GM19099 (cell line): Measurements from ENCODE around the gene CSTPP1.

Source experiments
- POLR2A ChIP-seq: IDR thresholded peaks from 3 replicates; pipeline ENCODE4 v1.6.1; 2011; ENCODE audit warnings: low read depth; ENCODE audit not compliant: insufficient read length; ENCODE audit errors: extremely low read depth

CSTPP1 gene

DNA sequence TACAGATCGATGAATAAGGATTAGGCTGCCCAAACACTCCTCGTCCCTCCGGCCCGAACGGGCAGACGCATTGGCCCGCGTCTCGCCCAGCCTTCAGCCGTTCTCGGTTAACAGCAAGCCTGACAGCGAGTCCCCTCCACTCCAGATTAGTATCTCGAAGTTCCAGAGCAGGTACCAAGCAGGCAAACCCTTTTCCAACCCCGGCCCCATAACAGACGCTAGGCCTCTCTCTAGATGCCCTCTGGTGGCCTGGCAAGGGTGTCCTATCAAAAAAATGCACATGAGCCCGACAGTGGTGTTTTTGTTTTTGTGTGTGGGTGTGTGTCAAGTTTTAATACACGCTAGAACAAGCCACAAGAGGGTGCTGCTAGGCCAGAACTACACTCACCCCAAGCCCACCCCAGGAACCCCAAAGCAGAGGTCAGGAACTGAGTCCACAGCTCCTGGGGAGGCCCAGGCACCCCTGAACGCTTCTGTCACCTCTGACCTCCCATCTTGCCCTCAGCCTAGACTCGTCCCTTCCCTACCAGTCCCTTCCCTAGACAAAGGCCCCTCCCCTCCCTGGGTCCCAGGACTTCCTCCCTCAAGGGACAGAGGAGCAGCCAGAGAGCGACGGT is 240.8 kb downstream of the CSTPP1 start:
- TF ChIP-seq POLR2A: no peak

DNA sequence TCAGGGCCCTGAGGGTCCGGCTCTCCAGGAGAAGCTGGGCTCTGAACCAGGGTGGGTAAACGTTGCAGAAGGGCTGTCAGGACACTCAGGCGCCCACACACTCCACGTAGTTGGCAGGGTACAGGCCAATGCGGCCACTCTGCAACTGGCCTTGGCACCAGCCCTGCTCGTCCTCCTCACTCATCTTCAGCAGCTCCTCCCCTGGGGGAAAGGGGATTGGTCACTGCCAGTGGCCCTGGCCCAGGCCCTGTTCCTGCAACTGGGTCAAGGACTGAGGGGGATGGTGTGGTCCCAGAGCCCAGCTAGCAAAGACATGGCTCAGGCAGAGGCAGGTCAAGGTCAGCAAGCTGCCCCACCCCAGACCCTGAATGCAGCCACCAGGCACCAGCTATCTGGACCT is 241.3 kb downstream of the CSTPP1 start:
- no peak for TF ChIP-seq POLR2A

DNA sequence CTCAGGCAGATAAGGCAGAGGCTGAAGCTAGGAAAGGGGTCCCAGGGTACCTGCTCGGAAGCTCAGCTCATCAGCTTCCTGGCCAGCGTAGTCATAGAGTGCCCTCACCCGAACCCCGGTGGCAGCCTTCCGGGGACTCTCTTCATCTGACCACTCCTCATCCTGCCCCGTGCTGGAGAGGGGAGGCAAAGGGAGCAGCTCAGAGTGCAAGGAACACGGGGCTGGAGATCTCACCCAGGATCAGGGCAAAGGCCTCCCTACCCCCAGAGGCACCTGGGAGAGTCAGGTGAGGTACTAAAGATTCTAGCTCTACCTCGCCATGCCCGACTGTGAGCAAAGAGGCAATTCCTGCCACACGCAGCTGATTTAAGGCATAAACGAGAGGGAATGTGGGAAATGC is 241.8 kb downstream of the CSTPP1 start:
- TF ChIP-seq POLR2A: no peak

DNA sequence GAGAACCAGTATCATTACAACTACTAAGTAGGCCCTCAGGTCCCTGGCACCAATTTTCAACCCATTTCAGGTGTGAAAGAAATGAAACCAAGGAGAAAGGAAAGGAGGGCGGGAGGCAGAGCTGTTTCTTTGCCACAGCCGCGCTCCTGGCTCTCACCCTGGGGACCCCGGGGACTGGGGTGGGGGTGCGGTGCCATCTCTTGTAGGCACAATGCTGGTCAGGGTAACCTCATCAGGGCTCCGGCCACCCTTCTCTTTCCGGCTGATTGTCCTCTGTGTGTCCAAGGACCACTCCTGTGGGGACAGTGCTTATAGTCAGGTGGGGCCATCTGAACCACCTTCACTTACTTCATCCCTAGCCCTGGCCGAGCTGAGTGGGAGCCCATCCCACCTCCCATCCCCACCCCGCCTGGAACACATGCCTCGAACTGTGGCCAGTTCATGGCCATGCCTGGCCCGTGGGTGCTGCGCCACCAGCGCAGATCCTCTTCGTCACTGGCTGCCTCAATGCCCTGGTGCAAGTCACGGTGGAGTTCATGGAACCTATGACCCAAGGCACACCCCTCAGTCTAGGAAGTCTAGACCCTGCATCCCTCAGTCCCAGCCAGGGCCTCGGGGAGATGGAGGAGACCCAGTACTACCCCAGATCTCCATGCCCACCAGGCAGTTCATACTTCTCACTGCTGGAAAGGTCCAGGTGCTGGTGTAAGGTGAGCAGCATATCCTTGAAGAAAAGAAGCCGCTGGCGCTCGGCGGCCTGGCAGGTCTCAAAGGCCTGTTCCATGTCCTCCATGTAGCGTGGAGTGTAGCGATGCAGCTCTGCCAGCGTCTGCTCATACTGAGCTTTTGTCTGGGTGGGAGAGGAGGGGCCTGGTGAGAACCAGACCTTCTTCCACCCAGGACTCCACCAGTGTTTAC is 242.4 kb downstream of the CSTPP1 start:
- no peak for TF ChIP-seq POLR2A

DNA sequence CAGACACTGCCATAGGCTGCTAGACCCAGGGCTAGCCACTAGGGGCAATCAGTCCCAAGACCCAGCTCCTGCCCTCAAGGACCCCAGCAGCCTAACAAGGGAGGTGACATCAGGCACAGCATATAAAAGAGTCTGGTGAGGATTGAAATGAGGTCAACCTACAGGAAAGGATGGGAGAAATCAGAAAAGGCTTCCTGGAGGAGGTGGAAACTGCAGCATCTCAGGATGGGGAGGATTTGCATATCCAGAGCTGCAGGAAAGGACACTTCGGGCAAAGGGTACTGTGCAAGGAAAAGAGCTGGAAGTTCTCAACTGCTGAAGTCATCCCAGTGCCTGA is 243.1 kb downstream of the CSTPP1 start:
- TF ChIP-seq POLR2A: no peak

DNA sequence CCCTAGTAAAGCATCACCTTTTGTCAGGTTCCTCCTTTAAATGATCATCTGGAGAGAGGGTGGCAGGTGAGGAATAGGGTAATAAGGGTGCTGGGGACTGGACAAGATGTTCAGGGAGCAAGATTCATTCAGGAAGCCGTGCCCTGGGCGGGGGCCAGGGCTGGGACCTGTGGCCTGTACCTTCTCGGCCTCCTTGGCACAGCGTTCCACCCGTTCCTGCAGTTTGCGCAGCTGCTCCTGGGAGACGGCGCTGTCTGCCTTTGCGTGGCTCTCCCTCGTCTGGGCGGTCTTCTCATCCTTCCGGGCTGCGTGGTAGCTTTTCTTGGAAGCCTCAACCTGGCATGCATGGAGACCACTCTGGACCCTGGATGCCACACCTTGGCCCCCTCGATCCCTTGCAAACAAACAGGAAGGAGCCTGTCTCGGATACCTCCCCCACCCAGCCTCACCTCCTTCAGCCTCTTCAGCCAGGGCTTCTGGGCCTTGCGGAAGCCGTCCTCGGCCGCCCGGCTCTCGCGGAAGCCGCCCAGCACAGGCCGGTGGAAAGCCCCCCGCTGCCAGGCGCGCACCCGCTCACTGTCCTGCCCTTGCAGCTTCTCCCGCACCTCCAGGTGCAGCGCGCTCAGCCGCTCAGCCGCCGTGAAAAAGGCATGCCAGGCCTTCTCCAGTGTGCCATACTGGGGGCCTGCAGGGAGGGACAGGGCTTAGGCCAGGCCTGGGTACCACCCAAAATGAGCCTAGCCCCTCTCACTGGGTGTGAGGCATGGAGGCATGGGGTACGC is 243.6 kb downstream of the CSTPP1 start:
- no peak for TF ChIP-seq POLR2A

DNA sequence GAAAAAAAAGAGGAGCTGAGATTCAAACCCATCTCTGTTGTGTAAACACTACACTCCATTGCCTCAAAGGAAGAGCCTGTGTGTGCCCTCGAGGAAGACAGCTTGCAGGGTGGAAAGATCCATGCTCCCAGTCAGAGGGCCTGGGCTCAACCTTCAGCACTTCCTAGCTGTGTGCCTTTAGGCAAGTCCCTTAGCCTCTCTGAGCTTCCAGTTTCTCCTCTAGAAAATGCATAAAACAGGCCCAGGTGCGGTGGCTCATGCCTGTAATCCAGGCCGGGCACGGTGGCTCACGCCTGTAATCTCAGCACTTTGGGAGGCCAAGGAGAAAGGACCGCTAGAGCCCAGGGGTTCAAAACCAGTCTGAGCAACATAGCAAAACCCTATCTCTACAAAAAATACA is 244.7 kb downstream of the CSTPP1 start:
- no peak for TF ChIP-seq POLR2A

DNA sequence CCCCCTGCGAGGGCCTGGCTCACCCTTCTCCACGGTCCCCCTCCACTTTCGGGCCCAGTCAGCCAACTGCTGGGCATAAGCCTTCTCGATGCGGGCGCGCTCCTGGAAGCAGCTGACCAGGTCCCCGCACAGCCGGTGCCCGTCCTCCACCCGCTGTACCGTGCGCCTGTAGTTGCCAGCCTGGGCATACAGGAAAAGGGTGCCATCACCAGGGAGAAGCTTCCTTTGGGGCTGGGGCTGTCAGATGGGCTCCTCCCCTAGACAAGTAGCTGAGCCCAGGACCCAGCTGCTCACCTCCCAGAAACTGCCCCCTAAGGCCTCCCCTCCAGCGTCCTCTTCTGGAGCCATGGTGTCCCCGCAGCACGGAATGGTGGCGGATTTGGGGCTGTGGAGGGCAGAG is 245.8 kb downstream of the CSTPP1 start:
- no peak for TF ChIP-seq POLR2A

DNA sequence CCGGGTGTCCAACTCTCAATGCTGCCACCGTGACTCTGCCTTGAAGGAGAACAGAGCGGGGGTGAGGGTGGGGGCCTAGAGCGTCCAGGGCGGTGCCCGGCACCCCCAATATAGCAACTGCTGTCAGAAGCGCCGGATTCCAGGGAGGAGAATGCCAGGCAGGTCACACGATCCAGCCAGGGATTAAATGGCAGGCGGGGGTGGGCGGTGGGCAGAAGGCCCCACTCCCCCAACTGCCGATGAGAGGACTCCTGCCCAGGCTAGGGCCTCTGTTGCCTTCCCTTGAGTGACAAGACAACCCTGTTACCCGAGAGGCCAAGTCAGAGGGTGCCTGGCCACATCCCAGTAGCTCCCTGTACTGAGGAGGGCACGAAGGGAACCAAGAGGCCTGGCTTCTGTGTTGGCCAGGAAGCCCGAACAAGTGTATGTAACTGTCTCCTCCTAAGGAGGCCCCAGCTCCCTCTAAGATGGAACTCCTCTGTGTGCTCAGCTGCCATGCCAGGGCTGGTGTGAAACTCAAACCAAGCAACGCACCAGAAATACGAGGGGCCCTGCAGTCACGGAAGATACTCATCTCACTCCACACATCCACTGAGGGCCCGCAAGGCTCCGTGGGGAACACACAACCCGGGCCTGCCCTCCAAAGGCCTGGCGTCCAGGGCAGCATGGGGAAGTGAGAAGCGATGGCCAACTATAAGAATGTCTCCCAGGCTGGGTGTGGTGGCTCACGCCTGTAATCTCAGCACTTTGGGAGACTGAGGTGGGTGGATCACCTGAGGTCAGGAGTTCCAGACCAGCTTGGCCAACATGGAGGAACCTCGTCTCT is 246.7 kb downstream of the CSTPP1 start:
- no peak for TF ChIP-seq POLR2A

DNA sequence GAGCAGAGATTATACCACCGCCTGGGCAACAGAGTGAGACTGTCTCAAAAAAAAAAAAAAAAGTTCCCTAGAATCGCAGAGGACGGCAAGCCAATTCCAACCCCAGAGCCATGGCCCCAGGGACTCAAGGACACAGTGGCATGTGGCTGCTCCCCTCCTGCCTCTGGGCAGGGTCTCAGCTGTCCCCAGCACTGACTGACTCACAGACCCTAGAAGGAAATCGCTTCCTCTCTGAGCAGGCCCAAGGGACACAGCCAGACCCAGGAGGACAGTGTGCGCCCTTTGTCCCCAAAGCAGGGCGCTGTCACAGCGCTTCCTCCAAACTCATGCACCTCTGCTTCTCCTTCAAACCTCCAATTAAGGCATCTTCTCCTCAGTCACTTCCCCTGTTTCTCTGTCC is 247.4 kb downstream of the CSTPP1 start:
- no peak for TF ChIP-seq POLR2A

DNA sequence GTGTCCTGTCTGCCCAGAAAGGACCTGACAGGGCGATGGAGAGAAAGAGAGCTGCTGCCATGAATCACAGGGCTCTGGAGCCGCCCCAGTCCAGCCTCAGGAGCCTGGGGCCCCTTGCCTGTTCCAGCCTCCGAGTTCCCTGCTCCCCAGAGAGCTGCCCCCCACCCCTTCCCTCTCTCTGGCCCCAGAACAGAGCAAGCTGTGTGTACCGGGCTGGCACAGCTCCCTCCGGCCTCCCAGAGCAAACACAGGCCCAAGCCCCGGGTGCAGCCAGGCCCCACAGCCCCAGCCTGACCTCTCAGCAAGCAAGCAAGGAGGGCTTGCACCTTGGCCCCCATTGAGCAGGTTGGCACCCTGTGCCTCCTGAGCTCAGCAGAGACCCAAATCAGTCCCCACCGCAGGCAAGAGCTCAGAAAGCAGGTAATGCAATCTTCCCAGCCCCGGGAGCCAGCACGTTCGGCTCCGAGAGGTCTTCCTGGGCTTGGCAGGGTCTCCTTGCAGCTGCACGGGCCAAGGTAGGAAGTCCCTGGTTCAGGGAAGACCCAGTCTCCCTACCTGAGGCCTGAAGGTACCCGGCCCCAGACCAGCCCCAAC is 248.2 kb downstream of the CSTPP1 start:
- TF ChIP-seq POLR2A: no peak

DNA sequence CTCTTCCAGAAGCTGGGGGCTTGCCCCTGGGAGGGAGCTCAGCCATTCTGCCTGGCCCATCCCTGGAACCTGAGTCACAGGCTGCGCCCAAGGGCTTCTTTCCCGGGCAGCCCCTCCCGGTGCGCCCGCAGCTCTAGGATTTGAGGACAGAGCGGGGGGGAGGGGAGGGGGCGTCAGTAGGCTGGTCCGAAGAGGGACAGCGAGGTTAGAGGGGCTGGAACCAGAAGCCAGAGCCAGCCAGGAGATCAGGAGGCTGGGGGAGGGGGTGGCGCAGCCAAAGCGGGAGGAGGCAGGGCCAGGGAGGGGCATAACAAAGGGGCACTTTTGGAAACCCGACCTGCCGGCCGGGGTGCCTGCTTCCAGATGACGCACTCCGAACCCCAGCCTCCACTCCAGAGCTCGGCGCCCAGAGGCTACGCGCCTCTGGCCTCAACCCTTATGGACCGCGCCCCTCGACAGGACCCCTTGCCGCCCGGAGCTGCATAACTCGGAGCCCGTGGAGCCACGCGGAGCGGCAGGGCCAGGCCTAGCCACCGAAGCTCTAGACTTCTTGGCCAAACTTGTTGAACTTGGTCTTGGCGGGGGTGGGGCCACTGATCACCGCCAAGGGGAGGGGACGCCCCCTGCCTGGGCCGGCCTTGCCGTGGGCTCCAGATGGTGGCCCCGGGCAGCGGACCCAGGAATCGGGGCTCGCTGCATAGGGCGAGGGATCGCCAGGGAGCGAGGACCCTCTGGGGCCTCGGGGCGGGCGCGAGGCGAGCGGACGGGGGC is 248.9 kb downstream of the CSTPP1 start:
- no peak for TF ChIP-seq POLR2A

DNA sequence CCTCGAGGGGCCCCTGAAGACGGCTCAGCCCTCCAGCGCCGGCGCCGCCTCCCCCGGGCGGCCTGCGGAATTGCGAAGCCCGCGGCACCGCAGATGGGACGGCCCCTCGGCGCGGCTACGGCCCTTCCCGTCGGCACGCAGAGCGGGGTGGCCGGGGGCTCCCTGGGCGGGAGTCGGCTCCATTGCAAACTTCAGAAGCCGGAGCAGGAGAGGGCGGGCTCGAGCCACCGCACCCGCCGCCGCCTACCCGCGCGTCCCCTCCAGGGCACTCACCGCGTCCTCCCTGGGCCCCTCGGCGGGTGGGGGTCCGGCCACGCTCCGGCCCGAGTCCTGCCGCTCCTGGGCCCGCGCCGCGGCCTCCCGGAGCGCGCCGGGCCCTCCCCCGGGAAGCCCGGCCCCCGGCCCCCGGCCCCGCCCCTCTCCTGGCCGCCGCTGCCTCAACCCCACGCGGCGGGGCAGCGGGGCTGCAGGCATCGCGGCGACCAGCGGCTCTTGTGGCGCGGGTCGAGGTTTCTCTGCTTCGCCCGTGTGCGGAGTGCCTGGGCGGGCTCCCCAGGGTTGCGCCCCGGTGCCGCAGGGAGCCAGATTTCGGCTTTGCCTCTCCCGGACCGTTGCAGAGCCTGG is 249.6 kb downstream of the CSTPP1 start, which contains the start of gene PACSIN3:
TSS of gene PACSIN3 (minus strand) at position 359 of the 624 bp plus-strand sequence. CDS start 3,707 bp downstream, outside the sequence.
- no peak for TF ChIP-seq POLR2A
